H1 (cell line): ENCODE data around the gene C19orf25. TPM values are rescaled to one million over a fixed set of nuclear protein-coding genes. Genes with fewer than 3 reads are reported as not detected.
A peak's percentile ranks its signal among the peaks of the same experiment; 100 is the strongest.

Experiments used
- CTCF ChIA-PET: fragments of 300-600 bp; sonication (Branson Sonifier 250); formaldehyde crosslinking; loops from one replicate; lab custom pipeline; 2021; ENCODE audit not compliant: partially characterized antibody; lab: Charles Lee
- POLR2A ChIA-PET: fragments of 300-600 bp; sonication (Branson Sonifier 250); formaldehyde crosslinking; loops from one replicate; lab custom pipeline; 2021; ENCODE audit warnings: inconsistent platforms; ENCODE audit not compliant: partially characterized antibody; lab: Charles Lee
- DNase-seq, 2 experiments: peaks; one replicate each; pipeline versions ENCODE4 v3.0.0 to v3.0.0-alpha.2; 2010 to 2022; ENCODE audit warnings: low spot score in 2 of 2, low read depth in 1 of 2, mixed read lengths in 1 of 2
- FAIRE-seq: peaks from 2 replicates; lab custom pipeline; 2011; peaks lifted over from hg19 to GRCh38; lab: Jason Lieb, UNC
- H2AFZ ChIP-seq: 2 replicates; pipeline ENCODE4 v1.8.1; 2012; ENCODE audit warnings: low read length, inconsistent platforms
- H2AK5ac ChIP-seq: 2 replicates; pipeline ENCODE4 v1.6.1; 2013; ENCODE audit warnings: low read depth, low read length
- H2BK120ac ChIP-seq: replicated peaks from 2 replicates; pipeline ENCODE3; 2013; ENCODE audit warnings: low read depth, low read length, inconsistent platforms
- H2BK12ac ChIP-seq: 2 replicates; pipeline ENCODE4 v1.6.1; 2013; ENCODE audit warnings: low read depth, low read length
- H2BK15ac ChIP-seq: 2 replicates; pipeline ENCODE4 v1.6.1; 2013; ENCODE audit warnings: low read length
- H2BK20ac ChIP-seq: 2 replicates; pipeline ENCODE4 v1.6.1; 2013; ENCODE audit warnings: low read length
- H2BK5ac ChIP-seq: 2 replicates; pipeline ENCODE4 v1.6.1; 2013; ENCODE audit warnings: low read depth, low read length
- H3K14ac ChIP-seq: 2 replicates; pipeline ENCODE4 v1.6.1; 2013; ENCODE audit warnings: inconsistent platforms; ENCODE audit not compliant: insufficient read length
- H3K18ac ChIP-seq: 2 replicates; pipeline ENCODE4 v1.6.1; 2013; ENCODE audit warnings: low read length; ENCODE audit errors: extremely low read depth
- H3K23ac ChIP-seq: 2 replicates; pipeline ENCODE4 v1.6.1; 2013; ENCODE audit warnings: inconsistent platforms; ENCODE audit not compliant: insufficient read length
- H3K23me2 ChIP-seq: 2 replicates; pipeline ENCODE4 v1.6.1; 2013; ENCODE audit warnings: low read depth, low read length
- H3K27ac ChIP-seq: 2 replicates; pipeline ENCODE4 v1.6.1; 2011; ENCODE audit warnings: low read depth, low read length, inconsistent platforms
- H3K27me3 ChIP-seq, 4 experiments: replicated peaks in 1 of 4; 1 replicate in 1 of 4; 2 replicates in 3 of 4; pipeline versions ENCODE4 v1.6.1 to v1.8.1; 2011 to 2013; ENCODE audit warnings: low read length in 3 of 4, mild to moderate bottlenecking in 3 of 4, inconsistent platforms in 2 of 4, mixed read lengths in 2 of 4, moderate library complexity in 1 of 4; ENCODE audit not compliant: control insufficient read depth in 3 of 4, insufficient read depth in 3 of 4; ENCODE audit errors: extremely low read depth in 1 of 4
- H3K36me3 ChIP-seq, 4 experiments: 2 replicates each; pipeline versions ENCODE4 v1.6.1 to v1.8.1; 2011 to 2013; ENCODE audit warnings: mild to moderate bottlenecking in 4 of 4, low read length in 3 of 4, moderate library complexity in 2 of 4, control low read depth in 1 of 4, inconsistent platforms in 1 of 4; ENCODE audit not compliant: insufficient read depth in 4 of 4, control insufficient read depth in 2 of 4
- H3K4ac ChIP-seq: replicated peaks from 2 replicates; pipeline ENCODE3; 2013; ENCODE audit warnings: low read length, low read depth, mixed read lengths, inconsistent platforms; ENCODE audit not compliant: insufficient read length
- H3K4me1 ChIP-seq, 4 experiments: replicated peaks in 1 of 4; 1 replicate in 1 of 4; 2 replicates in 3 of 4; pipeline versions ENCODE4 v1.6.1 to v1.8.1; 2011 to 2013; ENCODE audit warnings: low read length in 3 of 4, inconsistent platforms in 2 of 4, mixed read lengths in 1 of 4; ENCODE audit not compliant: insufficient read depth in 4 of 4, control insufficient read depth in 3 of 4
- H3K4me2 ChIP-seq, 2 experiments: 2 replicates each; pipeline versions ENCODE4 v1.6.1 to v1.8.1; 2011 to 2013; ENCODE audit warnings: low read depth in 2 of 2, low read length in 2 of 2, control low read depth in 1 of 2, inconsistent platforms in 1 of 2, mild to moderate bottlenecking in 1 of 2; ENCODE audit not compliant: insufficient read depth in 1 of 2
- H3K4me3 ChIP-seq, 4 experiments: fragments of 200-600, 300-600 bp in 1 of 4; sonication (generic), shearing (Covaris generic), sonication (Bioruptor Twin) in 1 of 4; 2 replicates each; pipeline versions ENCODE4 v1.5.1 to v1.8.1; 2011 to 2016; ENCODE audit warnings: low read length in 4 of 4, low read depth in 3 of 4, control low read depth in 2 of 4, inconsistent platforms in 2 of 4, mild to moderate bottlenecking in 2 of 4, mixed read lengths in 1 of 4, moderate library complexity in 1 of 4; ENCODE audit not compliant: insufficient read depth in 2 of 4; ENCODE audit errors: extremely low read depth in 1 of 4
- H3K56ac ChIP-seq: replicated peaks from 2 replicates; pipeline ENCODE3; 2013; ENCODE audit warnings: low read depth, mild to moderate bottlenecking, mixed read lengths, low read length, inconsistent platforms; ENCODE audit not compliant: insufficient read length
- H3K79me1 ChIP-seq: 2 replicates; pipeline ENCODE4 v1.6.1; 2013; ENCODE audit warnings: low read depth, low read length, control low read depth
- H3K79me2 ChIP-seq, 2 experiments: 2 replicates each; pipeline versions ENCODE4 v1.6.1 to v1.8.1; 2012 to 2013; ENCODE audit warnings: low read length in 2 of 2, mild to moderate bottlenecking in 2 of 2, inconsistent platforms in 1 of 2; ENCODE audit not compliant: insufficient read depth in 2 of 2, control insufficient read depth in 1 of 2
- H3K9ac ChIP-seq, 4 experiments: replicated peaks in 1 of 4; 1 replicate in 1 of 4; 2 replicates in 3 of 4; pipeline versions ENCODE4 v1.6.1 to v1.8.1; 2011 to 2013; ENCODE audit warnings: low read depth in 3 of 4, low read length in 3 of 4, control low read depth in 2 of 4, mild to moderate bottlenecking in 2 of 4, moderate library complexity in 2 of 4, inconsistent platforms in 1 of 4; ENCODE audit errors: extremely low read depth in 1 of 4
- H3K9me3 ChIP-seq, 2 experiments: 2 replicates each; pipeline versions ENCODE4 v1.6.1 to v1.8.1; 2012 to 2013; ENCODE audit warnings: mild to moderate bottlenecking in 2 of 2, moderate library complexity in 2 of 2, control low read depth in 1 of 2, inconsistent platforms in 1 of 2, low read depth in 1 of 2, low read length in 1 of 2, mixed read lengths in 1 of 2; ENCODE audit not compliant: insufficient read depth in 2 of 2
- H4K20me1 ChIP-seq, 2 experiments: replicated peaks in 1 of 2; 2 replicates each; pipeline versions ENCODE3 to v1.8.1; 2011 to 2013; ENCODE audit warnings: inconsistent platforms in 2 of 2, low read length in 2 of 2, mild to moderate bottlenecking in 1 of 2; ENCODE audit not compliant: insufficient read depth in 2 of 2, control insufficient read depth in 1 of 2
- H4K5ac ChIP-seq: 2 replicates; pipeline ENCODE4 v1.6.1; 2013; ENCODE audit warnings: low read length, low read depth, mixed read lengths, inconsistent platforms; ENCODE audit not compliant: insufficient read length
- H4K8ac ChIP-seq: 2 replicates; pipeline ENCODE4 v1.8.0; 2013; ENCODE audit warnings: mild to moderate bottlenecking, moderate library complexity, low read length, inconsistent platforms; ENCODE audit not compliant: insufficient read depth; ENCODE audit errors: extremely low read depth
- H4K91ac ChIP-seq: replicated peaks from 2 replicates; pipeline ENCODE3; 2013; ENCODE audit warnings: low read length, mixed read lengths, inconsistent platforms; ENCODE audit not compliant: insufficient read length
- BACH1 ChIP-seq: IDR thresholded peaks from 2 replicates; pipeline ENCODE4 v1.6.1; 2012; ENCODE audit warnings: low read length, improper control_type of control experiment
- FOSL1 ChIP-seq: IDR thresholded peaks from 2 replicates; pipeline ENCODE4 v1.6.1; 2011; ENCODE audit warnings: mild to moderate bottlenecking, low read depth, low read length, moderate library complexity; ENCODE audit not compliant: insufficient read depth
- KDM1A ChIP-seq: fragments of 200-600, 300-600 bp; sonication (generic); IDR thresholded peaks from 2 replicates; pipeline ENCODE4 v1.7.1; 2016; ENCODE audit warnings: mild to moderate bottlenecking, low read length, borderline replicate concordance
- KDM5A ChIP-seq: fragments of 200-600 bp; IDR thresholded peaks from 2 replicates; pipeline ENCODE4 v1.7.1; 2012; ENCODE audit warnings: mild to moderate bottlenecking, low read length, inconsistent platforms, mixed read lengths
- RAD21 ChIP-seq, 2 experiments: IDR thresholded peaks in 1 of 2; conservative IDR thresholded peaks in 1 of 2; 2 replicates each; pipeline ENCODE4 v1.6.1; 2011; ENCODE audit warnings: low read depth in 2 of 2, low read length in 2 of 2, improper control_type of control experiment in 1 of 2, inconsistent platforms in 1 of 2, mild to moderate bottlenecking in 1 of 2, moderate library complexity in 1 of 2
- WGBS, 2 experiments: shearing (Covaris generic) in 1 of 2; methylation state at CpG; one replicate each; pipeline versions ENCODE4 v1.1.6 to v1.1.7; 2013 to 2015; ENCODE audit warnings: low lambda C conversion rate in 2 of 2, mixed read lengths in 2 of 2, inconsistent platforms in 1 of 2, low coverage in 1 of 2, missing lambda C conversion rate in 1 of 2; ENCODE audit not compliant: insufficient replicate concordance in 2 of 2, insufficient coverage in 1 of 2, insufficient read length in 1 of 2; ENCODE audit errors: extremely low coverage in 1 of 2, missing lambda C conversion rate in 1 of 2; 5-methylcytosine and 5-hydroxymethylcytosine counted together
- polyA plus RNA-seq, 7 experiments: library from polyadenylated mRNA; depleted of rRNA in 3 of 7; stranded (reverse) in 5 of 7; unstranded in 2 of 7; fragments of >200 nt in 5 of 7; fragments of 200-250 nt in 2 of 7; gene quantifications; 1 replicate in 5 of 7; 2 replicates in 1 of 7; 4 replicates in 1 of 7; pipeline versions ENCODE4 v1.2.1 to v1.2.3, GENCODE V29; 2011 to 2013; ENCODE audit warnings: missing spikeins in 2 of 7, mixed read lengths in 2 of 7
- total RNA-seq: library from RNA; stranded (reverse); fragmentation: NEBNext Ultra II Directional; extraction: Animal tissue kit (Norgen Biotek cat#: 25700); gene quantifications from 2 replicates; pipeline ENCODE4 v1.2.1, GENCODE V29; 2021
- TF ChIP-seq, protein P1 (sequence below), 3 experiments: IDR thresholded peaks; 1 replicate in 2 of 3; 2 replicates in 1 of 3; pipeline versions ENCODE4 v1.5.1 to v1.6.1; 2011; ENCODE audit warnings: low read length in 3 of 3, mild to moderate bottlenecking in 3 of 3, inconsistent platforms in 2 of 3, low read depth in 1 of 3, moderate library complexity in 1 of 3; ENCODE audit not compliant: insufficient read depth in 1 of 3; ENCODE audit errors: control extremely low read depth in 1 of 3

The C19orf25 gene
- total and polyA plus RNA-seq, 2 of the 8 experiments (the other 6 are each of a cell fraction or from before 2014, with no cell fraction given), result 41.3 to 67.4 TPM

DNA sequence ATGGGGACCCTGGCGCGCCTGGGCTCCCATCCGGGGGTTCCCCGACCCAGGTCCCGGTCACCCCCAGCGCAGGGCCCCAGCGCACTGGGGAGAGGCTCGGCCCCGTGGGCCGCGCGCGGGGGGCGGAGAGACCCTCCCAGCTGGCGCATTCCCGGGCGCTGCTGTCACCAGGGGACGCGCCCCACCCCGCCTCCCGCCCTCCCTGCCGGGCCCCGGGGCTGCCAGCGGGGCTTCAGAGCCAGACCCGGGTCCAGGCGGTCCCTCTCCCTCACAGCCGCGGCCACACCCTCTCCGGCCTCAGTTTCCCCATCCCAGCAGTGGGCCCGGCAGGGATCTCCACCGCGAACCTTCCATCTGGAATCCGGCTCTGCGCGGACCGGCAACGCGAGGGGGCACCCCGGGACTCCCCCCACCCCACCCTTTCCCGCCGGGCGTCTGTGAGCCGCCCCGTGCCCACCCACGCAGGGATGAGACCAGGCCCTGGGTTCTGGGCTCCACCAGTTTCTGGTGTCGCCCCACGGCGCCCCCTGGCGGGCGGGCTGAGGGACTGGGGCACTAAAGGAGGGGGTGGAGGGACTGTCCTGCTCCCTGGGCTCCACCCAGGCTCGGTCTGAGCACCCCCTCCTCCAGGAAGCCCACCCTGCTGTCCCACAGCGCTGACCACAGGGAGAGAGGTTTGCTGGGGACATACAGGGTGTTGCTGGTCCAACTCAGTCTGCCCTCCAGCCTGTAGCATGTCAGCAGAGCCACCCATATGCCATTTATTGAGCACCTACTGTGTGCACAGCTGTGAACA, 34.7 kb upstream of the C19orf25 start:
- Histone ChIP-seq H3K36me3 (no peaks in the 10 kb centered on the region), H3K9ac (no peak overlapping the region), H3K4ac (no peak overlapping the region), H3K23me2 (no peaks in the 10 kb centered on the region; the same call in 1 of the 2 replicates), H3K23ac (no peak overlapping the region), H3K56ac (no peak overlapping the region), H2BK120ac (no peak overlapping the region), H3K27ac (no peak overlapping the region), H3K18ac (no peak overlapping the region), H3K4me2 (peak overlapping the region in 1 of 2 experiments; percentile 60; a peak in 2 of 4 replicates), H3K4me1 (no peaks in the 10 kb centered on the region; a peak in 1 of 7 replicates), H2AFZ (no peak overlapping the region), H3K27me3 (peaks cover 0 to 10% (median 6%) of the 10 kb centered on the region in 4 experiments; a peak in 5 of 7 replicates), H3K79me2 (no peaks in the 10 kb centered on the region), H3K9me3 (no peaks in the 10 kb centered on the region), H3K4me3 (peak overlapping the region in 2 of 4 experiments; percentile 8 to 55; a peak in 3 of 8 replicates), H2BK5ac (no peak overlapping the region), H2AK5ac (no peak overlapping the region), H4K8ac (0 out of 2 replicates have a peak overlapping the region, but pooled peaks have one; percentile 51), H3K79me1 (no peaks in the 10 kb centered on the region), H2BK12ac (no peak overlapping the region), H4K91ac (no peak overlapping the region), H3K14ac (no peak overlapping the region), H4K20me1 (peaks cover 0 to 6% of the 10 kb centered on the region in 2 experiments), H2BK15ac (peak overlapping the region; percentile 29; the same call in 1 of the 2 replicates), H2BK20ac (no peak overlapping the region), H4K5ac (no peak overlapping the region)
- WGBS, 2 experiments, result 25% methylated on average over 26 of the region's 52 CpGs; no CpG with 5 or more reads in 1 of the 2 experiments
- TF ChIP-seq RAD21 (IDR thresholded peaks at IDR 0.05 in 1 of 2, conservative IDR thresholded peaks at IDR 0.05 in 1 of 2; ENCODE audit: low read depth in 2 of 2, low read length in 2 of 2) (peak; percentile 19 to 52; a peak in 3 of 4 replicates), BACH1 (peak; percentile 41; the same call in 1 of the 2 replicates), FOSL1 (no peak), KDM1A (peak; percentile 76; the same call in 1 of the 2 replicates), KDM5A (no peak)
- TF ChIP-seq, protein P1, sequence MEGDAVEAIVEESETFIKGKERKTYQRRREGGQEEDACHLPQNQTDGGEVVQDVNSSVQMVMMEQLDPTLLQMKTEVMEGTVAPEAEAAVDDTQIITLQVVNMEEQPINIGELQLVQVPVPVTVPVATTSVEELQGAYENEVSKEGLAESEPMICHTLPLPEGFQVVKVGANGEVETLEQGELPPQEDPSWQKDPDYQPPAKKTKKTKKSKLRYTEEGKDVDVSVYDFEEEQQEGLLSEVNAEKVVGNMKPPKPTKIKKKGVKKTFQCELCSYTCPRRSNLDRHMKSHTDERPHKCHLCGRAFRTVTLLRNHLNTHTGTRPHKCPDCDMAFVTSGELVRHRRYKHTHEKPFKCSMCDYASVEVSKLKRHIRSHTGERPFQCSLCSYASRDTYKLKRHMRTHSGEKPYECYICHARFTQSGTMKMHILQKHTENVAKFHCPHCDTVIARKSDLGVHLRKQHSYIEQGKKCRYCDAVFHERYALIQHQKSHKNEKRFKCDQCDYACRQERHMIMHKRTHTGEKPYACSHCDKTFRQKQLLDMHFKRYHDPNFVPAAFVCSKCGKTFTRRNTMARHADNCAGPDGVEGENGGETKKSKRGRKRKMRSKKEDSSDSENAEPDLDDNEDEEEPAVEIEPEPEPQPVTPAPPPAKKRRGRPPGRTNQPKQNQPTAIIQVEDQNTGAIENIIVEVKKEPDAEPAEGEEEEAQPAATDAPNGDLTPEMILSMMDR (IDR thresholded peaks at IDR 0.05; ENCODE audit: control extremely low read depth in 1 of 3, insufficient read depth in 1 of 3, low read depth in 1 of 3, low read length in 3 of 3), result peak; percentile 67 to 82 (median 71)
- ChIA-PET POLR2A (interaction anchor here (0.5 to 1.6 kb wide), 2 partner anchors 28 to 232 kb away, joined by 3 read pairs; no protein-coding TSS in a partner anchor), CTCF (interaction anchor here (1.0 to 2.2 kb wide), 3 partner anchors 31 to 40 kb away, joined by 3 to 6 read pairs (median 4); no protein-coding TSS in a partner anchor)
- DNase-seq (peak in 1 of 2 experiments; percentile 82), FAIRE-seq (no peak)
